GM18505 (cell line): ENCODE measurements around the gene HMCN2.

Source experiments
- ATAC-seq: cut with Tn5 transposase; IDR thresholded peaks from one replicate; pipeline ENCODE4 v1.9.1; 2021; ENCODE audit not compliant: unreplicated experiment
- POLR2A ChIP-seq: IDR thresholded peaks from 4 replicates; pipeline ENCODE4 v1.6.1; 2011; ENCODE audit warnings: borderline replicate concordance; ENCODE audit not compliant: insufficient read depth, insufficient read length; ENCODE audit errors: extremely low read depth

Gene HMCN2

GRCh38 chr9:130306823-130307666 lies 41.5 kb downstream of the HMCN2 start:
- no peak for ATAC-seq
- no peak for TF ChIP-seq POLR2A

- TF ChIP-seq POLR2A = no peak
- no peak for ATAC-seq
Measured at GRCh38 chr9:130307667-130307943, 42.0 kb downstream of the HMCN2 start.

- ATAC-seq = no peak
- TF ChIP-seq POLR2A = no peak
Measured at GRCh38 chr9:130308081-130308571, 42.6 kb downstream of the HMCN2 start.

GRCh38 chr9:130309689-130310455 lies 44.3 kb downstream of the HMCN2 start:
- no peak for TF ChIP-seq POLR2A
- no peak for ATAC-seq

- no peak for TF ChIP-seq POLR2A
- ATAC-seq = no peak
Measured at GRCh38 chr9:130310456-130310855, 44.9 kb downstream of the HMCN2 start.

- no peak for ATAC-seq
- TF ChIP-seq POLR2A = no peak
Measured at GRCh38 chr9:130311003-130311402, 45.4 kb downstream of the HMCN2 start.

- ATAC-seq = no peak
- TF ChIP-seq POLR2A = no peak
Measured at GRCh38 chr9:130311408-130312140, 46.0 kb downstream of the HMCN2 start.

- no peak for TF ChIP-seq POLR2A
- no peak for ATAC-seq
Measured at GRCh38 chr9:130313103-130313858, 47.7 kb downstream of the HMCN2 start.

- ATAC-seq = no peak
- no peak for TF ChIP-seq POLR2A
Measured at GRCh38 chr9:130315446-130316226, 50.1 kb downstream of the HMCN2 start.

- no peak for ATAC-seq
- no peak for TF ChIP-seq POLR2A
Measured at GRCh38 chr9:130316430-130316829, 50.9 kb downstream of the HMCN2 start.

- ATAC-seq = no peak
- TF ChIP-seq POLR2A = no peak
Measured at GRCh38 chr9:130319300-130319699, 53.7 kb downstream of the HMCN2 start.
